CD4-positive, CD25-positive, alpha-beta regulatory T cell (primary cell): ENCODE measurements around the gene SIPA1L3. TPM values are rescaled to one million over a fixed set of nuclear protein-coding genes. Genes with fewer than 3 reads are reported as not detected.

Source experiments
- ATAC-seq, 2 donors: fragments of 150-1000 bp; cut with Tn5 transposase; one replicate each; pipeline ENCODE4 v1.10.0; 2021; ENCODE audit warnings: low read depth in 2 of 2, moderate number of reproducible peaks in 2 of 2, moderate library complexity in 1 of 2
- DNase-seq, 3 donors: peaks; one replicate each; pipeline versions ENCODE4 v3.0.0 to v3.0.0-alpha.2; 2012 to 2022; ENCODE audit warnings: mixed read lengths in 1 of 3
- H3K27ac ChIP-seq: one replicate; pipeline ENCODE4 v1.7.0; 2013; ENCODE audit warnings: mild to moderate bottlenecking, low read length; ENCODE audit not compliant: insufficient read depth, poor library complexity, severe bottlenecking
- H3K27me3 ChIP-seq: one replicate; pipeline ENCODE4 v1.7.0; 2013; ENCODE audit warnings: low read length; ENCODE audit not compliant: control insufficient read depth, insufficient read depth
- H3K36me3 ChIP-seq: one replicate; pipeline ENCODE4 v1.7.0; 2013; ENCODE audit warnings: mild to moderate bottlenecking, low read length, moderate library complexity; ENCODE audit not compliant: control insufficient read depth, insufficient read depth
- H3K4me1 ChIP-seq: 2 replicates; pipeline ENCODE4 v1.7.0; 2013; ENCODE audit warnings: mild to moderate bottlenecking, low read length; ENCODE audit not compliant: insufficient read depth, control insufficient read depth, poor library complexity, severe bottlenecking
- H3K4me3 ChIP-seq: one replicate; pipeline ENCODE4 v1.7.0; 2013; ENCODE audit warnings: low read depth, mild to moderate bottlenecking, low read length, moderate library complexity
- H3K9me3 ChIP-seq, 2 experiments: 1 replicate in 1 of 2; 2 replicates in 1 of 2; pipeline ENCODE4 v1.7.0; 2013; ENCODE audit warnings: low read length in 2 of 2, mild to moderate bottlenecking in 1 of 2, moderate library complexity in 1 of 2; ENCODE audit not compliant: control insufficient read depth in 2 of 2
- H3K27ac Mint-ChIP-seq, 3 donors: one replicate each; pipeline ENCODE4 v1.8.0; 2020 to 2022; ENCODE audit warnings: mild to moderate bottlenecking in 3 of 3, mixed read lengths in 3 of 3, moderate library complexity in 2 of 3
- H3K27me3 Mint-ChIP-seq: one replicate; pipeline ENCODE4 v1.8.0; 2022; ENCODE audit warnings: mild to moderate bottlenecking, mixed read lengths
- H3K36me3 Mint-ChIP-seq: one replicate; pipeline ENCODE4 v1.8.0; 2020; ENCODE audit warnings: mixed read lengths
- H3K4me1 Mint-ChIP-seq, 4 donors: one replicate each; pipeline ENCODE4 v1.8.0; 2020 to 2022; ENCODE audit warnings: mixed read lengths in 4 of 4, mild to moderate bottlenecking in 1 of 4
- H3K4me3 Mint-ChIP-seq, 4 donors: one replicate each; pipeline ENCODE4 v1.8.0; 2020 to 2022; ENCODE audit warnings: mild to moderate bottlenecking in 4 of 4, mixed read lengths in 4 of 4, moderate library complexity in 3 of 4
- H3K9me3 Mint-ChIP-seq, 7 donors: one replicate each; pipeline ENCODE4 v1.8.0; 2020 to 2022; ENCODE audit warnings: mixed read lengths in 7 of 7, mild to moderate bottlenecking in 3 of 7, moderate library complexity in 2 of 7
- polyA plus RNA-seq, 4 donors: library from polyadenylated mRNA; unstranded; fragments of 300-500 nt; fragmentation: Illumina TruSeq; gene quantifications; one replicate each; pipeline ENCODE4 v1.2.3, GENCODE V29; 2021
- total RNA-seq: library from RNA; stranded (reverse); gene quantifications from one replicate; pipeline ENCODE4 v1.2.3, GENCODE V29; 2022

SIPA1L3 gene
- total and polyA plus RNA-seq, 5 donors from 2014 or later = 0.41 to 27.6 (median 1.7) TPM

DNA sequence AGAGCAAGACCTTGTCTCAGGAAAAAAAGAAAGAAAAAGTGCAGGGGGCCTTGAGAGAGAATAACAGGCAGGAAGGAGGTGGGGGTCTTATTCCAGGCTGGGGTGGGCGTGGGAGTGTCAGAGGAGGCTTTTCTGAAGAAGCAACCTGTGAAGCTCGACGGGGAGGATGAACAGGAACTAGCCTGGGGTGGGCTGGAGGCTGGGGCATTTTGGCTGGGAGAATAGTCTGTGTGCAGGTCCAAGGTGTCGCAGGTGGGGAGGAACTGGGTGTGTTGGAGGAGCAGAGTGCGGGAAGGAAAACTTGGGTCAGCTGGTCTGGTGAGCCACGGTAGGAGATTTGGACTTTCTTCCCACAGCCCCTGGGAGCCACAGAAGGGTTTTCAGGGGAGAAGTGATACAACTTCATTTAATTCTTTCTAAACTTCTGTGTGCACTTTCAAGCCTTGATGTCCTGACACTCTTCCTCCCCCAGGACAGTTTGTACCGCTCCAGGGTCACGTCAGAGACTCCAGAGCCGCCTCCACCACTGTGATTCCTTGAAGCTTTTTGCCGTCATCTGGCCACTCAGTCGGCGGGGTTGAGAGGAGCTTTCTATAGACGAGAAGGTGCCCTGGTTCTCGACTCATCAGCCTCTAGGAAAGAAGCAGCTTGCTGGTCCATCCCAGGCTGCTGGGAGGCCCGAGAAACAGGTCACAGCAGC lies 138.7 kb downstream of the SIPA1L3 start:
- peaks cover 43% of the 10 kb centered on the region for H3K4me1 ChIP-seq
- peaks cover 12 to 57% (median 32%) of the 10 kb centered on the region in 4 donors for H3K4me1 Mint-ChIP-seq

GRCh38 chr19:38046254-38047048 lies 139.4 kb downstream of the SIPA1L3 start:
- H3K4me1 Mint-ChIP-seq = peaks cover 12 to 57% (median 32%) of the 10 kb centered on the region in 4 donors
- DNase-seq (no peak), ATAC-seq (no peak)
- no peaks in the 10 kb centered on the region for H3K27me3 Mint-ChIP-seq
- H3K36me3 Mint-ChIP-seq = peaks cover 14% of the 10 kb centered on the region
- no peaks in the 10 kb centered on the region for H3K27me3 ChIP-seq
- peaks cover 43% of the 10 kb centered on the region for H3K4me1 ChIP-seq
- no peaks in the 10 kb centered on the region for H3K9me3 ChIP-seq
- peaks cover 0 to 2% (median 0%) of the 10 kb centered on the region in 7 donors for H3K9me3 Mint-ChIP-seq
- H3K4me3 ChIP-seq = no peak overlapping the region
- H3K4me3 Mint-ChIP-seq = no peak overlapping the region
- H3K36me3 ChIP-seq = no peaks in the 10 kb centered on the region
- H3K27ac ChIP-seq = no peak overlapping the region
- peak overlapping the region; percentile 80 to 98 (median 96) for H3K27ac Mint-ChIP-seq

More for the DNA sequence above, 138.7 kb downstream of the SIPA1L3 start:
- Histone ChIP-seq H3K4me3 (no peak overlapping the region), H3K9me3 (no peaks in the 10 kb centered on the region), H3K27ac (no peak overlapping the region), H3K36me3 (no peaks in the 10 kb centered on the region), H3K27me3 (no peaks in the 10 kb centered on the region)
- H3K36me3 Mint-ChIP-seq = peaks cover 14% of the 10 kb centered on the region
- no peaks in the 10 kb centered on the region for H3K27me3 Mint-ChIP-seq
- peak overlapping the region in 2 of 3 donors; percentile 62 to 85 for H3K27ac Mint-ChIP-seq
- no peak overlapping the region for H3K4me3 Mint-ChIP-seq
- ATAC-seq = no peak
- peaks cover 0 to 2% (median 0%) of the 10 kb centered on the region in 7 donors for H3K9me3 Mint-ChIP-seq
- no peak for DNase-seq

- peaks cover 12 to 57% (median 34%) of the 10 kb centered on the region in 4 donors for H3K4me1 Mint-ChIP-seq
- Histone ChIP-seq H3K4me1 (peaks cover 43% of the 10 kb centered on the region), H3K4me3 (no peak overlapping the region), H3K36me3 (no peaks in the 10 kb centered on the region), H3K27me3 (no peaks in the 10 kb centered on the region), H3K27ac (peak overlapping the region; percentile 79), H3K9me3 (no peaks in the 10 kb centered on the region)
- ATAC-seq (no peak), DNase-seq (peak in 1 of 3 donors; percentile 42)
- peak overlapping the region; percentile 80 to 98 (median 96) for H3K27ac Mint-ChIP-seq
- peak overlapping the region in 1 of 4 donors; percentile 32 for H3K4me3 Mint-ChIP-seq
- H3K27me3 Mint-ChIP-seq = no peaks in the 10 kb centered on the region
- peaks cover 11% of the 10 kb centered on the region for H3K36me3 Mint-ChIP-seq
- H3K9me3 Mint-ChIP-seq = peaks cover 0 to under 1% (median 0%) of the 10 kb centered on the region in 7 donors
These were observed 140.0 kb downstream of the SIPA1L3 start for GRCh38 chr19:38047049-38047438.

DNA sequence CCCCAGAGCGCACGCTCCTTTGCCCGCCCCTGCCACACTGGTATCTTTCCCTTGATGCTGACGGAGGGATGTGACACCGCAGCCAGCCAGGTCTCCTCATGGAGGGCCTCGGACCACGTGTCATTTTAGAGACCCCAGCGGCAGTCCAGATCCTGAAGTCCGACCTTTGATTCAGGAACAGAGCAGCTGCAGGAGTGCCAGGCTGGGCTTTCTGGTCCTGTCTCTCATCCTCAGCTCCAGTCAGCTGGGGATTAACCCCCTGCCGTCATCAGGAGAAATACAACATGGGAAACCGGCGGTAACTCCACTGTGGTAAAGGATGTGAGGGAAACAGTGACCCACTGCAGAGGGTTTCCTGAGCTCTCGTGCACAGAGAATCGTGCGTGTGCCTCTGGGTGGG lies 140.6 kb downstream of the SIPA1L3 start:
- H3K36me3 Mint-ChIP-seq = peaks cover 11% of the 10 kb centered on the region
- no peaks in the 10 kb centered on the region for H3K27me3 Mint-ChIP-seq
- Histone ChIP-seq H3K27me3 (no peaks in the 10 kb centered on the region), H3K4me3 (peak overlapping the region; percentile 57), H3K27ac (peak overlapping the region; percentile 79), H3K9me3 (no peaks in the 10 kb centered on the region), H3K4me1 (peaks cover 43% of the 10 kb centered on the region), H3K36me3 (no peaks in the 10 kb centered on the region)
- no peak for DNase-seq
- H3K9me3 Mint-ChIP-seq = no peaks in the 10 kb centered on the region
- H3K27ac Mint-ChIP-seq = peak overlapping the region; percentile 96 to 98 (median 98)
- peak overlapping the region in 3 of 4 donors; percentile 43 to 88 (median 84) for H3K4me3 Mint-ChIP-seq
- no peak for ATAC-seq
- peaks cover 12 to 57% (median 34%) of the 10 kb centered on the region in 4 donors for H3K4me1 Mint-ChIP-seq

- Histone ChIP-seq H3K27ac (peak overlapping the region; percentile 79), H3K36me3 (no peaks in the 10 kb centered on the region), H3K27me3 (no peaks in the 10 kb centered on the region), H3K9me3 (no peaks in the 10 kb centered on the region), H3K4me1 (peaks cover 43% of the 10 kb centered on the region), H3K4me3 (peak overlapping the region; percentile 77)
- ATAC-seq (peak; percentile 93 to 94), DNase-seq (peak; percentile 4 to 91 (median 75))
- Mint-ChIP-seq H3K4me1 (peaks cover 12 to 53% (median 34%) of the 10 kb centered on the region in 4 donors), H3K9me3 (no peaks in the 10 kb centered on the region), H3K27me3 (no peaks in the 10 kb centered on the region), H3K4me3 (peak overlapping the region; percentile 72 to 89 (median 86)), H3K36me3 (peaks cover 3% of the 10 kb centered on the region), H3K27ac (peak overlapping the region; percentile 96 to 98 (median 98))
These were observed 142.2 kb downstream of the SIPA1L3 start for GRCh38 chr19:38049105-38049649.

GRCh38 chr19:38055010-38055409 lies 148.0 kb downstream of the SIPA1L3 start:
- H3K36me3 Mint-ChIP-seq = peaks cover 5% of the 10 kb centered on the region
- Histone ChIP-seq H3K36me3 (no peaks in the 10 kb centered on the region), H3K27me3 (no peaks in the 10 kb centered on the region), H3K9me3 (no peaks in the 10 kb centered on the region), H3K4me3 (no peak overlapping the region), H3K4me1 (no peaks in the 10 kb centered on the region), H3K27ac (no peak overlapping the region)
- ATAC-seq (no peak), DNase-seq (no peak)
- no peak overlapping the region for H3K27ac Mint-ChIP-seq
- H3K9me3 Mint-ChIP-seq = no peaks in the 10 kb centered on the region
- peaks cover under 1 to 19% (median 7%) of the 10 kb centered on the region in 4 donors for H3K4me1 Mint-ChIP-seq
- H3K4me3 Mint-ChIP-seq = no peak overlapping the region
- H3K27me3 Mint-ChIP-seq = no peaks in the 10 kb centered on the region

DNA sequence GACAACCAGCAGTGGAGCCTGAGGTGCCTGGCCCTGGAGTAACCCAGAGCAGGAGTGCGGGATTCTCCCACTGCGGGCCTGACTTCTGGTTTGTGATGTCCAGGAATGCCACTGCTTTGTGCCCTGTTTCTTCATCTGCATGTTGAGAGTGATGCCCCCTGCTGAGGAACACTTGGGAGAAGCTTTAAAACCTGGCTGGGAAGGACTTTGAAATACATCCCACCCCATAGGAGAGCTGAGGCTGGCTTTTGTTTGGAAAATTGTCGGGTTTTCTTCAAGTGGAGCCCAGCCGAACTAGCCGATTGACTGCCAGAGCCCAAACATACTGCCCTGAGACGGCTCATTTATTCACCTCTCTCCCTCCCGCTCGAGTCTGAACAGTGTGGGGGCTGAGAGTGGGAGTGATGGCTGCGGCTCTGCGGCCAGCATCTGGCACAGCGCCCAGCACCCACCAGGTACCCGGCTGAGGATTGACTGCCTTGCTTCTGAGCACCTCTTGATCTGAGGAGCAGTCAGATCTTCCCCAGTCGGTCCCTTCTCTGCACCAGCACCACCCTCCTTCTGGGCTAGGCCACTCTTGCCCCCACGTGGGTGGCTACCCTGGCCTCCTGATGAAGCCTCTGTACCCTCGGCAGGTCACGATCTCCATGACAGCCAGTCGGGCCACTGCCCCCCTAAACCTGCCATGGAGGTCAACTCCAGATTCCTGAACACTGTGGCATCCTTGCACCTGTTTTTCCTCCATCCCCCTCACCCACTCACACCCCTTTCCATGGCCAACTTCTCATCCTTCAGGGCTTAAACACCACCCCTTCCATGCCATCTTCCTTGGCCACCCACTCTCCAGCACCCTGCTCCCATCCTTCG lies 148.9 kb downstream of the SIPA1L3 start:
- Mint-ChIP-seq H3K4me3 (no peak overlapping the region), H3K27me3 (no peaks in the 10 kb centered on the region), H3K9me3 (no peaks in the 10 kb centered on the region), H3K4me1 (peaks cover 2 to 23% (median 8%) of the 10 kb centered on the region in 4 donors), H3K36me3 (peaks cover 5% of the 10 kb centered on the region), H3K27ac (peak overlapping the region in 1 of 3 donors; percentile 1)
- Histone ChIP-seq H3K36me3 (no peaks in the 10 kb centered on the region), H3K9me3 (no peaks in the 10 kb centered on the region), H3K4me3 (no peak overlapping the region), H3K4me1 (no peaks in the 10 kb centered on the region), H3K27me3 (no peaks in the 10 kb centered on the region), H3K27ac (no peak overlapping the region)
- ATAC-seq (no peak), DNase-seq (no peak)
